SK-N-SH treated with all-trans-retinoic acid at 6 μM for 48 hours (cell line): ENCODE data around the gene TNIK.
"Not testable (repeated sequence)": the region's sequence is repeated elsewhere in the genome, so short reads cannot be mapped to it uniquely, and the experiment has no call there.

Source experiments
- TCF4 ChIP-seq: fragments of 250-450 bp; sonication (Bioruptor Pico); IDR thresholded peaks from 2 replicates; pipeline ENCODE4 v1.8.0; 2021; ENCODE audit warnings: mild to moderate bottlenecking, moderate library complexity, borderline replicate concordance
- ZFP30 ChIP-seq: fragments of 450-650 bp; formaldehyde crosslinking; IDR thresholded peaks from 2 replicates; pipeline ENCODE4 v1.5.0; 2022; ENCODE audit warnings: mild to moderate bottlenecking, moderate library complexity
- TF ChIP-seq, protein P1 (sequence below): fragments of 250-450 bp; sonication (Bioruptor Pico); IDR thresholded peaks from 2 replicates; pipeline ENCODE4 v1.8.0; 2020; ENCODE audit warnings: mild to moderate bottlenecking, moderate library complexity, borderline replicate concordance

DNA sequence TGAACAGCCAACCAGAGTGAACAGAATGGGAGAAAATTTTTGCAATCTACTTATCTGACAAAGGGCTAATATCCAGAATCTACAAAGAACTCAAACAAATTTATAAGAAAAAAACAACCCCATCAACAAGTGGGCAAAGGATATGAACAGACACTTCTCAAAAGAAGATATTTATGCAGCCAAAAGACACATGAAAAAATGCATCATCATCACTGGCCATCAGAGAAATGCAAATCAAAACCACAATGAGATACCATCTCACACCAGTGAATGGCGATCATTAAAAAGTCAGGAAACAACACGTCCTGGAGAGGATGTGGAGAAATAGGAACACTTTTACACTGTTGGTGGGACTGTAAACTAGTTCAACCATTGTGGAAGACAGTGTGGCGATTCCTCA lies 341.2 kb downstream of the TNIK start:
- not testable (repeated sequence) for TF ChIP-seq ZFP30, TCF4 (CRISPR knock-in tag)
- TF ChIP-seq, protein P1, sequence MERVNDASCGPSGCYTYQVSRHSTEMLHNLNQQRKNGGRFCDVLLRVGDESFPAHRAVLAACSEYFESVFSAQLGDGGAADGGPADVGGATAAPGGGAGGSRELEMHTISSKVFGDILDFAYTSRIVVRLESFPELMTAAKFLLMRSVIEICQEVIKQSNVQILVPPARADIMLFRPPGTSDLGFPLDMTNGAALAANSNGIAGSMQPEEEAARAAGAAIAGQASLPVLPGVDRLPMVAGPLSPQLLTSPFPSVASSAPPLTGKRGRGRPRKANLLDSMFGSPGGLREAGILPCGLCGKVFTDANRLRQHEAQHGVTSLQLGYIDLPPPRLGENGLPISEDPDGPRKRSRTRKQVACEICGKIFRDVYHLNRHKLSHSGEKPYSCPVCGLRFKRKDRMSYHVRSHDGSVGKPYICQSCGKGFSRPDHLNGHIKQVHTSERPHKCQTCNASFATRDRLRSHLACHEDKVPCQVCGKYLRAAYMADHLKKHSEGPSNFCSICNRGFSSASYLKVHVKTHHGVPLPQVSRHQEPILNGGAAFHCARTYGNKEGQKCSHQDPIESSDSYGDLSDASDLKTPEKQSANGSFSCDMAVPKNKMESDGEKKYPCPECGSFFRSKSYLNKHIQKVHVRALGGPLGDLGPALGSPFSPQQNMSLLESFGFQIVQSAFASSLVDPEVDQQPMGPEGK, result not testable (repeated sequence)
